Liver (tissue), 9 donors: ENCODE data around the gene OR6F1. TPM values are rescaled to one million over a fixed set of nuclear protein-coding genes. Genes with fewer than 3 reads are reported as not detected.
"Not testable (repeated sequence)": the region's sequence is repeated elsewhere in the genome, so short reads cannot be mapped to it uniquely, and the experiment has no call there.

Source experiments
- DNase-seq: peaks from one replicate; pipeline ENCODE4 v3.0.0-alpha.2; 2017; ENCODE audit warnings: low spot score
- H3K27ac ChIP-seq, 2 donors: one replicate each; pipeline ENCODE4 v1.7.0; 2013; ENCODE audit warnings: inconsistent platforms in 2 of 2, low read length in 2 of 2, control low read depth in 1 of 2, low read depth in 1 of 2, mild to moderate bottlenecking in 1 of 2
- H3K27me3 ChIP-seq, 4 donors: one replicate each; pipeline versions ENCODE4 v1.6.1 to v1.7.0; 2013; ENCODE audit warnings: low read length in 3 of 4, inconsistent platforms in 1 of 4, mild to moderate bottlenecking in 1 of 4, moderate library complexity in 1 of 4; ENCODE audit not compliant: control insufficient read depth in 4 of 4, insufficient read depth in 4 of 4
- H3K36me3 ChIP-seq, 4 donors: one replicate each; pipeline versions ENCODE4 v1.6.1 to v1.7.0; 2013; ENCODE audit warnings: low read length in 3 of 4, mild to moderate bottlenecking in 3 of 4, low read depth in 1 of 4, moderate library complexity in 1 of 4; ENCODE audit not compliant: control insufficient read depth in 4 of 4, insufficient read depth in 3 of 4
- H3K4me1 ChIP-seq, 4 donors: one replicate each; pipeline versions ENCODE4 v1.6.1 to v1.7.0; 2013; ENCODE audit warnings: low read length in 3 of 4, mild to moderate bottlenecking in 3 of 4, moderate library complexity in 1 of 4; ENCODE audit not compliant: control insufficient read depth in 4 of 4, insufficient read depth in 4 of 4
- H3K4me3 ChIP-seq, 3 donors: one replicate each; pipeline versions ENCODE4 v1.6.1 to v1.7.0; 2013; ENCODE audit warnings: low read length in 3 of 3, control low read depth in 1 of 3, low read depth in 1 of 3, mild to moderate bottlenecking in 1 of 3
- H3K9ac ChIP-seq, 2 donors: one replicate each; pipeline ENCODE4 v1.7.0; 2013; ENCODE audit warnings: low read length in 2 of 2, mild to moderate bottlenecking in 2 of 2, moderate library complexity in 2 of 2, control low read depth in 1 of 2, low read depth in 1 of 2
- H3K9me3 ChIP-seq, 4 donors: one replicate each; pipeline versions ENCODE4 v1.6.1 to v1.7.0; 2013; ENCODE audit warnings: low read length in 3 of 4; ENCODE audit not compliant: control insufficient read depth in 4 of 4
- EGR1 ChIP-seq, 2 donors: IDR thresholded peaks; 2 replicates each; pipeline ENCODE4 v1.6.1; 2016 to 2018; ENCODE audit warnings: antibody characterized with exemption in 2 of 2, low read depth in 2 of 2
- FOXA1 ChIP-seq: IDR thresholded peaks from 2 replicates; pipeline ENCODE4 v1.6.1; 2016; ENCODE audit warnings: antibody characterized with exemption
- FOXA2 ChIP-seq: IDR thresholded peaks from 2 replicates; pipeline ENCODE4 v1.6.1; 2016; ENCODE audit warnings: antibody characterized with exemption
- GABPA ChIP-seq, 2 donors: IDR thresholded peaks in 1 of 2; conservative IDR thresholded peaks in 1 of 2; 2 replicates each; pipeline ENCODE4 v1.6.1; 2016; ENCODE audit warnings: antibody characterized with exemption in 2 of 2, mild to moderate bottlenecking in 1 of 2, moderate library complexity in 1 of 2
- HNF4A ChIP-seq, 2 donors: conservative IDR thresholded peaks; 2 replicates each; pipeline ENCODE4 v1.6.1; 2016; ENCODE audit warnings: antibody characterized with exemption in 2 of 2, mild to moderate bottlenecking in 2 of 2
- JUND ChIP-seq, 2 donors: IDR thresholded peaks; 2 replicates each; pipeline ENCODE4 v1.6.1; 2016; ENCODE audit warnings: antibody characterized with exemption in 2 of 2
- NR2F2 ChIP-seq: IDR thresholded peaks from 2 replicates; pipeline ENCODE4 v1.6.1; 2016; ENCODE audit warnings: antibody characterized with exemption
- RAD21 ChIP-seq, 2 donors: IDR thresholded peaks; 2 replicates each; pipeline ENCODE4 v1.6.1; 2016; ENCODE audit warnings: antibody characterized with exemption in 2 of 2, mild to moderate bottlenecking in 2 of 2
- RXRA ChIP-seq, 2 donors: IDR thresholded peaks; 2 replicates each; pipeline ENCODE4 v1.6.1; 2017 to 2018; ENCODE audit warnings: antibody characterized with exemption in 2 of 2, mild to moderate bottlenecking in 1 of 2
- SP1 ChIP-seq: IDR thresholded peaks from 2 replicates; pipeline ENCODE4 v1.6.1; 2018; ENCODE audit warnings: antibody characterized with exemption, mild to moderate bottlenecking
- TAF1 ChIP-seq: conservative IDR thresholded peaks from 2 replicates; pipeline ENCODE4 v1.6.1; 2016; ENCODE audit warnings: antibody characterized with exemption, mild to moderate bottlenecking
- YY1 ChIP-seq: IDR thresholded peaks from 2 replicates; pipeline ENCODE4 v1.6.1; 2016; ENCODE audit warnings: antibody characterized with exemption, mild to moderate bottlenecking
- WGBS: extraction: QIAGEN DNeasy Blood & Tissue Kit; methylation state at CpG from one replicate; pipeline ENCODE4 v1.1.7; 2013; 5-methylcytosine and 5-hydroxymethylcytosine counted together
- polyA plus RNA-seq, 2 donors: library from polyadenylated mRNA; stranded (reverse) in 1 of 2; unstranded in 1 of 2; fragments of 200-250 nt in 1 of 2; fragments of >200 nt in 1 of 2; fragmentation: Nextera tagmentation in 1 of 2; extraction: Ambion mirVana in 1 of 2; gene quantifications; one replicate each; pipeline versions ENCODE4 v1.2.1 to v1.2.3, GENCODE V29; 2013 to 2015
- total RNA-seq, 2 donors: library from RNA; depleted of rRNA; stranded (reverse); fragments of >200 nt; gene quantifications; one replicate each; pipeline ENCODE4 v1.2.3, GENCODE V29; 2014
- TF ChIP-seq, protein P1 (sequence below): IDR thresholded peaks from 2 replicates; pipeline ENCODE4 v1.6.1; 2016; ENCODE audit warnings: antibody characterized with exemption
- TF ChIP-seq, protein P2 (sequence below): IDR thresholded peaks from 2 replicates; pipeline ENCODE4 v1.6.1; 2016; ENCODE audit warnings: antibody characterized with exemption
- TF ChIP-seq, protein P3 (sequence below): fragments of 150-350 bp; IDR thresholded peaks from 2 replicates; pipeline ENCODE4 v1.5.1; 2017; ENCODE audit warnings: improper control_type of control experiment, low read depth, low read length; ENCODE audit not compliant: missing input control
- TF ChIP-seq, protein P4 (sequence below): IDR thresholded peaks from 2 replicates; pipeline ENCODE4 v1.6.1; 2016; ENCODE audit warnings: antibody characterized with exemption, mild to moderate bottlenecking
- donor health status: healthy.
- donor health status: healthy.
- donor health status: healthy.
- donor health status: healthy.
- donor health status: healthy.

Gene OR6F1
- total and polyA plus RNA-seq, 4 donors = not detected

DNA sequence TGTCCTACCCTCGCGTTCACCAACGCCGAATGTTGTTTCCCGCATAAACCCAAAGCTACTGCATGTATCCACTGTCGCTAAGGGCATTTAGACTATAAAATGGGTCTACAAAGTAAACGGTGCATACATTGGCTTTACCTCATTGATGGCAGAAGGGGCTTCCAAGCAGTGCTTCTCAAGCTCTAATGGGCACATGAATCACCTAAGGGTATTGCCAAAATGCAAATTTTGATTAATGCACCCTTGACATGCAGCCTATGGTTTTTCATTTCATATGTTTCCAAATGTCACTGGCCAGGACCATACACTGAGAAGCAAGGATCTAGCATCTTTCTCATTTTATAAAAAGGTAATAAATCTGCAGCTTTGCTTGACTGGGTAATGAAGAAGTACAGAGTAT is 2.7 kb downstream of the OR6F1 start:
- no peaks in the 10 kb centered on the region for H3K36me3 ChIP-seq
- TF ChIP-seq HNF4A (conservative IDR thresholded peaks at IDR 0.05) (no peak), TAF1 (no peak), FOXA2 (no peak), RAD21 (IDR thresholded peaks at IDR 0.05) (no peak), SP1 (no peak), EGR1 (IDR thresholded peaks at IDR 0.05; ENCODE audit: low read depth in 2 of 2) (no peak), JUND (IDR thresholded peaks at IDR 0.05) (no peak), RXRA (IDR thresholded peaks at IDR 0.05) (no peak), FOXA1 (no peak), NR2F2 (no peak), GABPA (IDR thresholded peaks at IDR 0.05 in 1 of 2, conservative IDR thresholded peaks at IDR 0.05 in 1 of 2) (no peak), YY1 (no peak)
- TF ChIP-seq, protein P1, sequence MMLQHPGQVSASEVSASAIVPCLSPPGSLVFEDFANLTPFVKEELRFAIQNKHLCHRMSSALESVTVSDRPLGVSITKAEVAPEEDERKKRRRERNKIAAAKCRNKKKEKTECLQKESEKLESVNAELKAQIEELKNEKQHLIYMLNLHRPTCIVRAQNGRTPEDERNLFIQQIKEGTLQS = no peak
- TF ChIP-seq, protein P2, sequence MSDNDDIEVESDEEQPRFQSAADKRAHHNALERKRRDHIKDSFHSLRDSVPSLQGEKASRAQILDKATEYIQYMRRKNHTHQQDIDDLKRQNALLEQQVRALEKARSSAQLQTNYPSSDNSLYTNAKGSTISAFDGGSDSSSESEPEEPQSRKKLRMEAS = no peak
- TF ChIP-seq, protein P3, sequence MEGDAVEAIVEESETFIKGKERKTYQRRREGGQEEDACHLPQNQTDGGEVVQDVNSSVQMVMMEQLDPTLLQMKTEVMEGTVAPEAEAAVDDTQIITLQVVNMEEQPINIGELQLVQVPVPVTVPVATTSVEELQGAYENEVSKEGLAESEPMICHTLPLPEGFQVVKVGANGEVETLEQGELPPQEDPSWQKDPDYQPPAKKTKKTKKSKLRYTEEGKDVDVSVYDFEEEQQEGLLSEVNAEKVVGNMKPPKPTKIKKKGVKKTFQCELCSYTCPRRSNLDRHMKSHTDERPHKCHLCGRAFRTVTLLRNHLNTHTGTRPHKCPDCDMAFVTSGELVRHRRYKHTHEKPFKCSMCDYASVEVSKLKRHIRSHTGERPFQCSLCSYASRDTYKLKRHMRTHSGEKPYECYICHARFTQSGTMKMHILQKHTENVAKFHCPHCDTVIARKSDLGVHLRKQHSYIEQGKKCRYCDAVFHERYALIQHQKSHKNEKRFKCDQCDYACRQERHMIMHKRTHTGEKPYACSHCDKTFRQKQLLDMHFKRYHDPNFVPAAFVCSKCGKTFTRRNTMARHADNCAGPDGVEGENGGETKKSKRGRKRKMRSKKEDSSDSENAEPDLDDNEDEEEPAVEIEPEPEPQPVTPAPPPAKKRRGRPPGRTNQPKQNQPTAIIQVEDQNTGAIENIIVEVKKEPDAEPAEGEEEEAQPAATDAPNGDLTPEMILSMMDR = no peak
- TF ChIP-seq, protein P4, sequence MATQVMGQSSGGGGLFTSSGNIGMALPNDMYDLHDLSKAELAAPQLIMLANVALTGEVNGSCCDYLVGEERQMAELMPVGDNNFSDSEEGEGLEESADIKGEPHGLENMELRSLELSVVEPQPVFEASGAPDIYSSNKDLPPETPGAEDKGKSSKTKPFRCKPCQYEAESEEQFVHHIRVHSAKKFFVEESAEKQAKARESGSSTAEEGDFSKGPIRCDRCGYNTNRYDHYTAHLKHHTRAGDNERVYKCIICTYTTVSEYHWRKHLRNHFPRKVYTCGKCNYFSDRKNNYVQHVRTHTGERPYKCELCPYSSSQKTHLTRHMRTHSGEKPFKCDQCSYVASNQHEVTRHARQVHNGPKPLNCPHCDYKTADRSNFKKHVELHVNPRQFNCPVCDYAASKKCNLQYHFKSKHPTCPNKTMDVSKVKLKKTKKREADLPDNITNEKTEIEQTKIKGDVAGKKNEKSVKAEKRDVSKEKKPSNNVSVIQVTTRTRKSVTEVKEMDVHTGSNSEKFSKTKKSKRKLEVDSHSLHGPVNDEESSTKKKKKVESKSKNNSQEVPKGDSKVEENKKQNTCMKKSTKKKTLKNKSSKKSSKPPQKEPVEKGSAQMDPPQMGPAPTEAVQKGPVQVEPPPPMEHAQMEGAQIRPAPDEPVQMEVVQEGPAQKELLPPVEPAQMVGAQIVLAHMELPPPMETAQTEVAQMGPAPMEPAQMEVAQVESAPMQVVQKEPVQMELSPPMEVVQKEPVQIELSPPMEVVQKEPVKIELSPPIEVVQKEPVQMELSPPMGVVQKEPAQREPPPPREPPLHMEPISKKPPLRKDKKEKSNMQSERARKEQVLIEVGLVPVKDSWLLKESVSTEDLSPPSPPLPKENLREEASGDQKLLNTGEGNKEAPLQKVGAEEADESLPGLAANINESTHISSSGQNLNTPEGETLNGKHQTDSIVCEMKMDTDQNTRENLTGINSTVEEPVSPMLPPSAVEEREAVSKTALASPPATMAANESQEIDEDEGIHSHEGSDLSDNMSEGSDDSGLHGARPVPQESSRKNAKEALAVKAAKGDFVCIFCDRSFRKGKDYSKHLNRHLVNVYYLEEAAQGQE = no peak
- no peak overlapping the region for H3K27ac ChIP-seq
- no peak overlapping the region for H3K4me3 ChIP-seq
- DNase-seq = no peak
- H3K27me3 ChIP-seq = no peaks in the 10 kb centered on the region
- H3K9me3 ChIP-seq = peaks cover 0 to 5% (median 0%) of the 10 kb centered on the region in 4 donors
- WGBS = 76% methylated on average over 7 of the region's 7 CpGs
- no peak overlapping the region for H3K9ac ChIP-seq
- no peaks in the 10 kb centered on the region for H3K4me1 ChIP-seq

DNA sequence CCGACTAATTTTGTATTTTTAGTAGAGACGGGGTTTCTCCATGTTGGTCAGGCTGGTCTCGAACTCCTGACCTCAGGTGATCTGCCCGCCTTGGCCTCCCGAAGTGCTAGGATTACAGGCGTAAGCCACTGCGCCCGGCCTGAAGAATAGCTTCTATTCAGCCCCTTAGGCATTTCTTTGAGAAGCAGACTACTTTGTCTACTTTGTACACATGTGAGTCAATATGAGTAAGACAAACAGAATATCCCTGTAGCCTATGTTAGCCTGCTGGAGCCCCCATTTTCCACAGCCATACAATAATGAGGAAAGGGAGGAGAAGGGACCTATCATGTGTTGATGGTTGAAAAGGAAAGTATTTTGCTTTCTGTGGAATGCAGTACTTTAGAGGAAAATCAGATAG is 5.8 kb downstream of the OR6F1 start:
- not testable (repeated sequence) for H3K4me3 ChIP-seq, H3K27ac ChIP-seq, H3K9me3 ChIP-seq, H3K4me1 ChIP-seq, H3K27me3 ChIP-seq, DNase-seq, H3K36me3 ChIP-seq, H3K9ac ChIP-seq
- WGBS = 85% methylated on average over 8 of the region's 8 CpGs
